HUES6 (cell line): ENCODE measurements around the gene VN1R5.

Experiments used
- H3K27ac ChIP-seq: 2 replicates; pipeline ENCODE4 v1.7.0; 2013; ENCODE audit warnings: low read depth, mild to moderate bottlenecking, low read length, inconsistent platforms
- H3K27me3 ChIP-seq: 2 replicates; pipeline ENCODE4 v1.6.1; 2013; ENCODE audit warnings: low read length; ENCODE audit not compliant: control insufficient read depth, insufficient read depth
- H3K36me3 ChIP-seq: 2 replicates; pipeline ENCODE4 v1.6.1; 2013; ENCODE audit warnings: low read length; ENCODE audit not compliant: control insufficient read depth, insufficient read depth
- H3K4me1 ChIP-seq: 2 replicates; pipeline ENCODE4 v1.6.1; 2013; ENCODE audit warnings: low read length; ENCODE audit not compliant: control insufficient read depth, insufficient read depth
- H3K4me3 ChIP-seq: 2 replicates; pipeline ENCODE4 v1.5.1; 2013; ENCODE audit warnings: low read depth, low read length
- H3K9ac ChIP-seq: one replicate; pipeline ENCODE4 v1.6.1; 2013; ENCODE audit warnings: mild to moderate bottlenecking, low read length
- H3K9me3 ChIP-seq: 2 replicates; pipeline ENCODE4 v1.6.1; 2013; ENCODE audit warnings: low read depth, low read length; ENCODE audit not compliant: control insufficient read depth, insufficient read depth

Gene VN1R5

DNA sequence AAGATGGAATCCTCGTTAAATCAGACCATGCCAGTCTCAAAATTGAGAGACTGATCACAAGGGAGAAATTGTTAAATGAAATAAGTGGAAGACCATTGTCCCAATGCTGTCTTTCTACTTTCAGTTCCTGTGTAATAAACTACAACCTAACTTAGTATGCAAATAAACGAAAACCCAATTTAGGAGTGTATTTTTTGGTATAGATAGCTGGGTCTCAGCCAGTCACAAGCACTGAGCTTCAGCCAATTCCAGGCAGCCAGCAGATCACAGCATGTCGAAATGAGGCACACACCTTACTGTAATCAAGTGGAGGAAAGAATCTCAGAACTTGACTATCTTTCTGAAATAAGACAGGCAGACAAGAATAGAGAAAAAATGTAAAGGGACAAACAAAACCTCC is 33.0 kb upstream of the VN1R5 start:
- Histone ChIP-seq H3K36me3 (no peaks in the 10 kb centered on the region), H3K9ac (no peak overlapping the region), H3K9me3 (peaks cover 8% of the 10 kb centered on the region), H3K27ac (no peak overlapping the region), H3K4me3 (no peak overlapping the region), H3K4me1 (no peaks in the 10 kb centered on the region), H3K27me3 (no peaks in the 10 kb centered on the region)

DNA sequence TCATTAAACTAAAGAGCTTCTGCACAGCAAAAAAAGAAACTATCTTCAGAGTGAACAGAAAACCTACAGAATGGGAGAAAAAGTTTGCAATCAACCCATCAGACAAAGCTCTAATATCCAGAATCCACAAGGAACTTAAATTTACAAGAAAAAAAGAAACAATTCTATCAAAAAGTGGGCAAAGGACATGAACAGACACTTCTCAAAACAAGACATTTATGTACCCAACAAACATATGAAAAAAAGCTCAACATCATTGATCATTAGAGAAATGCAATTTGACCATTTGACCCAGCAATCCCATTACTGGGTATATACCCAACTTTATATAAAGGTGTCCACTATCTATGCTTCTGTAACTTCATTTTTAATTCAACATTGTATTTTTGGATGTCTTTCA is 31.1 kb upstream of the VN1R5 start:
- H3K9ac ChIP-seq, result no peak overlapping the region
- peaks cover 17% of the 10 kb centered on the region for H3K9me3 ChIP-seq
- H3K27me3 ChIP-seq, result no peaks in the 10 kb centered on the region
- no peak overlapping the region for H3K27ac ChIP-seq
- H3K4me1 ChIP-seq, result no peaks in the 10 kb centered on the region
- no peaks in the 10 kb centered on the region for H3K36me3 ChIP-seq
- no peak overlapping the region for H3K4me3 ChIP-seq

DNA sequence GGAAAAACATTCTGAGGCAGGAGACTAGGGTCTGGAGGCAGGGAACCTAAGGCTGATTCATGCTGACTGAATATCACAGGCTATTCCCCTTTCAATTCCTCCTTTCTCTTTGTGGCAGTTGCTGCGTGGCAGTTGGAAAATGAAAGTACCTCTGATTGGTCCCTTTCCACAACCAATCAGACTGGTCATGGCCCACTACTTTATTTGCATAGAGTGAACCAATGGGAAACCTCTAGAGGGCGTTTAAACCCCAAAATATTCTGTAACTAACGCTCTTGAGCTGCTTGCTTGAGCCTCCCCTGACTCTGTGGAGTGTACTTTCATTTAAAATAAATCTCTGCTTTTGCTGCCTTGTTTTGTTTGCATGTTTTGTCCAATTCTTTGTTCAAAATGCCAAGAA is 27.7 kb upstream of the VN1R5 start:
- Histone ChIP-seq H3K27me3 (no peaks in the 10 kb centered on the region), H3K9me3 (peaks cover 20% of the 10 kb centered on the region), H3K36me3 (no peaks in the 10 kb centered on the region), H3K4me1 (no peaks in the 10 kb centered on the region), H3K27ac (no peak overlapping the region), H3K4me3 (no peak overlapping the region), H3K9ac (no peak overlapping the region)

DNA sequence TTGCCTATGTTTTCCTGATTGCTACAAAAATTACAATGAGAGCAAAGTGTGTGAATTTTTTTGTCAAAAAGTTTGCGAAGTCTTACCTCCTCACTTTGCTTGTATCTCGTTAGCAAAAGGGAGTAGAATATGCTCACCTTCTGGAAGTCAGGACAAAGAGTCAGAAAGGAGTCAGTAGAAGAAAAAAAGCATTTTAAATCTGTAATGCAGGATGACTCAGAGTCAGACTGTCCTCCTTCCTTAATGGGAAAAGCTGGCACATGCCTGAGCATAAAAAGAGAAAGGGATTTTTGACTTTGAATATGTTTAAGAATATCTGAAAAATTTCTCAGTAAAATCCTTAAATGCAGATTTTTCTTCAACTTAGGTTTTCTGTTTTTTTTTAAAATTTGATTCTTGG is 14.2 kb upstream of the VN1R5 start:
- no peaks in the 10 kb centered on the region for H3K36me3 ChIP-seq
- no peak overlapping the region for H3K9ac ChIP-seq
- H3K27me3 ChIP-seq, result no peaks in the 10 kb centered on the region
- H3K4me1 ChIP-seq, result no peaks in the 10 kb centered on the region
- H3K9me3 ChIP-seq, result no peaks in the 10 kb centered on the region
- H3K27ac ChIP-seq, result no peak overlapping the region
- no peak overlapping the region for H3K4me3 ChIP-seq

DNA sequence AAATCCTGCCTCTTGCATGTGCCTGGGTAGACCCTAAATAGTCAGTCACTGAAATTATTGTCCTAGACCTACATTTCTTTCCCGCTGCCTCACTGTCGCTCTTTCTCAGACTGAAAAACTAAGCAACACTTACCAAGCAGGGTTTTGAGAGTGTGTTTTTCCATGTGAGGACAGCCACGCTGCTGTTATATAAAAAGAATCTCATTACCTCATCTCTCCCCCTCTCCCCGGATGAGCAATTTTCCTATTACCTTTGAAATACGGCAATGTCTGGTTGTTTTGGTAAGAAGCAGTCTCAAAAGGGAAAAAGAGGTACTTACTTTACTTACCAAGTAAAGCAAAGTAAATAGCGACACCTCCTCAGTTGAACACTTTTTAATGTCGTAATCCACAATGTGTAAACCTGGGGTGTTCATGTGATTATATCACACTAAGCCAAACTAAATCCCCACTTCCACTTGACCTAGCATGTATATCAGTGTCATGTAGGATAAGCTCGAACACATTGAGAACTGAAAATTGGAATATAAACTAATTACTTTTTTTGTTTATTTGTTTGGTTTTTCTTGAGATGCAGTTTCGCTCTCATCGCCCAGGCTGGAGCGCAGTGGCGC is 12.2 kb upstream of the VN1R5 start:
- H3K36me3 ChIP-seq, result no peaks in the 10 kb centered on the region
- H3K9me3 ChIP-seq, result no peaks in the 10 kb centered on the region
- no peaks in the 10 kb centered on the region for H3K4me1 ChIP-seq
- no peak overlapping the region for H3K27ac ChIP-seq
- no peak overlapping the region for H3K9ac ChIP-seq
- no peaks in the 10 kb centered on the region for H3K27me3 ChIP-seq
- no peak overlapping the region for H3K4me3 ChIP-seq

DNA sequence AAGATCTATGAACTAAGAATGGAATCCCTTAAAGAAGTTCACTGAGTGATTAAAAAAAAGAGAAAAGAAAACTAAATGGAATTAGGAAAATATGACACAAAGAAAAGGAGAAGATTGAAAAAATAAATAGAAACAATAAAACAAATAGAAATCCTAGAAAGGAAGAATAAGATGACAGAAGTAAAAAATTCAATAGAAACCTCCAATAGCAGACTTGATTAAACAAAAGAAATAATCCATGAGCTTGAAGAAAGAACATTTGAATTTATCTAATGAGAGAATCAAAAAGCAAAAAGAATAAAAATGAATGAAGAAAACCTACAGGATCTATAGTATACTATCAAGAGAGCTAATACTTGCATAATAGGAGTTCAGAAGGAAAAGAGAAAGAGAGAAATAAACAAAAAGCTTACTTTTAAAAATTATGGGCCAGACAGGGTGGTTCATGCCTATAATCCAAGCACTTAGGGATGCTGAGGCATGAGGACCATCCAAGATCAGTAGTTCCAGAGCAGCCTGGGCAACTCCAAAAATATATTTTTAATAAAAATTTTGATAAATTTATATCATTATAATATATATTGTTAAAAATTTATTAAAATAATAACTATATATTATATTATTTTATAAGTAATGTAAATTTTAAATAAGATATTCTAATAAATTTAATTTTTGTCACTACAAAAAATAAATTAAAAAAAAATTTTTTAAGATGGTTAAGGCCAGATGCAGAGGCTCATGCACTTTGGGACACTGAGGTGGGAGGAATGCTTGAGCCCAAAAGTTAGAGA is 9.4 kb upstream of the VN1R5 start:
- Histone ChIP-seq H3K27ac (no peak overlapping the region), H3K27me3 (no peaks in the 10 kb centered on the region), H3K36me3 (no peaks in the 10 kb centered on the region)

DNA sequence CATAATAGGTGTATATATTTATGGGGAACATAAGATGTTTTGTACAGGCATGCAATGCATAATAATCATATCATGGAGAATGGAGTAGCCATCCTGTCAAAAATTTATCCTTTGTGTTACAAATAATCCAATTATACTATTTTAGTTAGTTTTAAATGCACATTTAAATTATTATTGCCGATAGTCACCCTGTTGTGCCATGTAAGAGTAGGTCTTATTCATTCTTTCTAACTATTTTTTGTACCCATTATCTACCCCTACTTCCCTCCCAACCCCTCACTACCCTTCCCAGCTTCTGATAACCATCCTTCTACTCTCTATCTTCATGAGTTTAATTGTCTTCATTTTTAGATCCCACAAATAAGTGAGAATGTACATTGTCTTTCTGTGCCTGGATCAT is 8.3 kb upstream of the VN1R5 start:
- H3K36me3 ChIP-seq, result no peaks in the 10 kb centered on the region
- H3K4me3 ChIP-seq, result no peak overlapping the region

More for the DNA sequence above, 9.4 kb upstream of the VN1R5 start:
- Histone ChIP-seq H3K4me1 (no peaks in the 10 kb centered on the region), H3K9me3 (no peaks in the 10 kb centered on the region), H3K4me3 (no peak overlapping the region), H3K9ac (no peak overlapping the region)

DNA sequence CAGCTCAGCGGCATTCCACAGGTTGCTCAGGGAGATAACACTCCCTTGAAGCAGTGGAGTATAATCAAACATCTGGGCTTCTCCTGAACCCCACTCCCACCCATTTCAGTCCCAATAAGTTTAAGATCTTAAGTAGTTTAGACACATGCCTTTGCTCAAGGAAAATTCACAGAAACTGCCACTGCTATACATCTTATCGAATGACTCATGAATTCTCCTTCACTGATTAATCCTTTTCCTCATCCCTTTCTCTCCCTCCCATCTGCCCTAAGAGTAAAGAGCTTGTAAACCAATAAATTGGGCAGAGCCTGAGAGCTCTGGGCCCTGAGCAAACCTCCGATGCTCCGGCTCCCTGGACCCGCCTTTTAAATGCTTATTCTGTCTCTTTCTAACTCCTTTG is 10.2 kb downstream of the VN1R5 start:
- no peaks in the 10 kb centered on the region for H3K27me3 ChIP-seq
- H3K36me3 ChIP-seq, result no peaks in the 10 kb centered on the region
- H3K9me3 ChIP-seq, result peaks cover 20% of the 10 kb centered on the region
- H3K9ac ChIP-seq, result no peak overlapping the region
- H3K4me1 ChIP-seq, result no peaks in the 10 kb centered on the region
- H3K27ac ChIP-seq, result no peak overlapping the region
- H3K4me3 ChIP-seq, result no peak overlapping the region

More for the DNA sequence above, 8.3 kb upstream of the VN1R5 start:
- Histone ChIP-seq H3K9me3 (no peaks in the 10 kb centered on the region), H3K27me3 (no peaks in the 10 kb centered on the region), H3K27ac (no peak overlapping the region), H3K4me1 (no peaks in the 10 kb centered on the region), H3K9ac (no peak overlapping the region)

DNA sequence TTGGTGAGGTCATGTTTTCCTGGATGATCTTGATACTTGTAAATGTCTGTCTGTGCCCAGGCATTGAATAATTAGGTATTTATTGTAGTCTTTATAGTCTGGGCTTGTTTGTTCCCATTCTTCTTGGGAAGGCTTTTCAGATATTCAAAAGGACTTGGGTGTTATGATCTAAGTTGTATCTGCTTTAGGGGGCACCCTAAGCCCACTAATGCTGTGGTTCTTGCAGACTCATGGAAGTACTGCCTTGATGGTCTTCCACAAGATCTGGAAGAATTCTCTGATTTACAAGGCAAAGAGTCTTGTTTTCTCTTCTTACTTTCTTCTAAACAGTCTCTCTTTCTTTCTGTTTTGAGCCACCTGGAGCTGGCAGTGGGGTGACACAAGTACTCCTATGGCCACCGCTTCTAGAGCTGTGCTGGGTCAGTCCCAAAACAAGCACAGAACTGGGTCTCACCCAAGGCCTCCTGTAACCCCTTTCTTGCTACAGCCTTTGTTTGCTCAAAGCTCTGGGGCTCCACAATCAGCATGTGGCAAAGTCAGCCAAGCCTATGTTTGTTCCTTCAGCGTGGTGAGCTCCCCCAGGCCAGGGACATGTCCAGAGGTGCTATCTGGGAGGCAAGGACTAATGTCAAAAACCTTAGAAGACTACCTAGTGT is 12.6 kb downstream of the VN1R5 start:
- no peak overlapping the region for H3K4me3 ChIP-seq

DNA sequence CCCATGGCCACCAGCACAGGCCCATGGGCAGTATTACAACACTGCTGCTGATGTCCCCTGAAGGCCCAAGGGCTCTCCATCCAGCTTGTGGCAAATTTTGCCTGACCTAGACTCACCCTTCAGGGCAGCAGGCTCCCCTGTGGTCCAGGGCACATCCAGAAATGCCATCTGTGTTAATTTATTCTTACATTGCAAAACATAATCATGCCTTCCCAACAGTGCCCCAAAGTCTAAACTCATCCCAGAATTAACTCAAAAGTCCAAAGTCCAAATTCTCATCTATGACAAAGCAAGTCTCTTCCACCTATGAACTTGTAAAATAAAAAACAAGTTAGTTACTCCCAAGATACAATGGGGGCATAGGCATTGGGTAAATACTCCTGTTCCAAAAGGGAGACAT is 13.3 kb downstream of the VN1R5 start:
- H3K9ac ChIP-seq, result no peak overlapping the region
- H3K27me3 ChIP-seq, result no peaks in the 10 kb centered on the region
- H3K27ac ChIP-seq, result no peak overlapping the region
- no peak overlapping the region for H3K4me3 ChIP-seq
- no peaks in the 10 kb centered on the region for H3K36me3 ChIP-seq
- peaks cover 20% of the 10 kb centered on the region for H3K9me3 ChIP-seq
- H3K4me1 ChIP-seq, result peaks cover 7% of the 10 kb centered on the region; the same call in 1 of the 2 replicates

More for the DNA sequence above, 12.6 kb downstream of the VN1R5 start:
- Histone ChIP-seq H3K27ac (no peak overlapping the region), H3K27me3 (no peaks in the 10 kb centered on the region), H3K9me3 (peaks cover 20% of the 10 kb centered on the region), H3K36me3 (no peaks in the 10 kb centered on the region), H3K9ac (no peak overlapping the region), H3K4me1 (peaks cover 6% of the 10 kb centered on the region; the same call in 1 of the 2 replicates)

DNA sequence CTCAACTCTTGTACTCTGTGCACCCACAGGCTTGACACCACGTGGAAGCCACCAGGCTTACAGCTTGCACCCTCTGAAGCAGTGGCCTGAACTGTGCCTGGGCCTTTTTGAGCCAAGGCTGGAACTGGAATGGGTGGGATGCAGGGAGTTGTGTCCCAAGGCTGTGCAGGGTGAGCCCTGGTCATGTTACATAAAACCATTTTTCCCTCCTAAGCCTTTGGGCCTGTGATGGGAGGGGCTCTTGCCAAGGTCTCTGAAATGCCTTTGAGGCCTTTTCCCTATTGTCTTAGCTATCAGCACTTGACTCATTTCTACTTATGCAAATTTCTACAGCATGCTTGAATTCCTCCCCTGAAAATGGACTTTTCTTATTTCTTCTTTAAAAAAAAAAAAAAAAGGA is 14.1 kb downstream of the VN1R5 start:
- Histone ChIP-seq H3K9ac (no peak overlapping the region), H3K4me1 (peaks cover 7% of the 10 kb centered on the region; the same call in 1 of the 2 replicates), H3K9me3 (peaks cover 20% of the 10 kb centered on the region), H3K27ac (no peak overlapping the region), H3K27me3 (no peaks in the 10 kb centered on the region), H3K36me3 (no peaks in the 10 kb centered on the region), H3K4me3 (no peak overlapping the region)
